GM18909 (cell line): ENCODE measurements around the gene PTPRF.
"Not testable (repeated sequence)": the region's sequence is repeated elsewhere in the genome, so short reads cannot be mapped to it uniquely, and the experiment has no call there.

Source experiments
- ATAC-seq: cut with Tn5 transposase; IDR thresholded peaks from one replicate; pipeline ENCODE4 v1.9.1; 2021; ENCODE audit warnings: mild to moderate bottlenecking; ENCODE audit not compliant: unreplicated experiment, poor library complexity

Gene PTPRF

GRCh38 chr1:43536196-43536863, 5.6 kb downstream of the PTPRF start:
- ATAC-seq = no peak

- no peak for ATAC-seq
Measured at GRCh38 chr1:43536864-43537358, 6.2 kb downstream of the PTPRF start.

- ATAC-seq = no peak
Measured at GRCh38 chr1:43537423-43538142, 6.9 kb downstream of the PTPRF start.

GRCh38 chr1:43538143-43538487, 7.4 kb downstream of the PTPRF start:
- ATAC-seq = no peak

- ATAC-seq = no peak
Measured at GRCh38 chr1:43538969-43539368, 8.3 kb downstream of the PTPRF start.

- no peak for ATAC-seq
Measured at GRCh38 chr1:43539726-43540434, 9.2 kb downstream of the PTPRF start.

- ATAC-seq = no peak
Measured at GRCh38 chr1:43540653-43541071, 10.0 kb downstream of the PTPRF start.

GRCh38 chr1:43541141-43541540, 10.5 kb downstream of the PTPRF start:
- no peak for ATAC-seq

- no peak for ATAC-seq
Measured at GRCh38 chr1:43541721-43542401, 11.2 kb downstream of the PTPRF start.

- ATAC-seq = no peak
Measured at GRCh38 chr1:43542527-43543458, 12.1 kb downstream of the PTPRF start.

- no peak for ATAC-seq
Measured at GRCh38 chr1:43543567-43543966, 12.9 kb downstream of the PTPRF start.

GRCh38 chr1:43545339-43545694, 14.6 kb downstream of the PTPRF start:
- no peak for ATAC-seq

- no peak for ATAC-seq
Measured at GRCh38 chr1:43545695-43546387, 15.2 kb downstream of the PTPRF start.

- ATAC-seq = no peak
Measured at GRCh38 chr1:43546388-43547100, 15.9 kb downstream of the PTPRF start.

- ATAC-seq = no peak
Measured at GRCh38 chr1:43547538-43548072, 16.9 kb downstream of the PTPRF start.

- no peak for ATAC-seq
Measured at GRCh38 chr1:43548285-43549271, 17.9 kb downstream of the PTPRF start.

- not testable (repeated sequence) for ATAC-seq
Measured at GRCh38 chr1:43549394-43549793, 18.7 kb downstream of the PTPRF start.
